ENCODE measurements around the gene NCAM2.

NCAM2 gene

GRCh38 chr21:21029164-21029563 lies 31.0 kb downstream of the NCAM2 start:
- DNase-seq: no peak

GRCh38 chr21:21030311-21030710 lies 32.1 kb downstream of the NCAM2 start:
- no peak for DNase-seq

GRCh38 chr21:21034036-21034435 lies 35.8 kb downstream of the NCAM2 start:
- DNase-seq: no peak

- no peak for DNase-seq
Measured at GRCh38 chr21:21039624-21040170, 41.5 kb downstream of the NCAM2 start.

- no peak for DNase-seq
Measured at GRCh38 chr21:21045518-21045917, 47.3 kb downstream of the NCAM2 start.

- no peak for DNase-seq
Measured at GRCh38 chr21:21046063-21046462, 47.9 kb downstream of the NCAM2 start.

GRCh38 chr21:21051109-21052055 lies 53.2 kb downstream of the NCAM2 start:
- no peak for DNase-seq

- DNase-seq: no peak
Measured at GRCh38 chr21:21052672-21053071, 54.5 kb downstream of the NCAM2 start.

GRCh38 chr21:21057349-21058062 lies 59.3 kb downstream of the NCAM2 start:
- DNase-seq: no peak

GRCh38 chr21:21063828-21064227 lies 65.6 kb downstream of the NCAM2 start:
- no peak for DNase-seq

GRCh38 chr21:21064353-21064752 lies 66.1 kb downstream of the NCAM2 start:
- DNase-seq: no peak

- no peak for DNase-seq
Measured at GRCh38 chr21:21067375-21067774, 69.2 kb downstream of the NCAM2 start.

GRCh38 chr21:21074305-21074704 lies 76.1 kb downstream of the NCAM2 start:
- DNase-seq: no peak

- DNase-seq: no peak
Measured at GRCh38 chr21:21076051-21076450, 77.8 kb downstream of the NCAM2 start.

- no peak for DNase-seq
Measured at GRCh38 chr21:21076491-21076890, 78.3 kb downstream of the NCAM2 start.

GRCh38 chr21:21079646-21080045 lies 81.4 kb downstream of the NCAM2 start:
- DNase-seq: no peak

GRCh38 chr21:21084179-21084578 lies 86.0 kb downstream of the NCAM2 start:
- no peak for DNase-seq

GRCh38 chr21:21085206-21085605 lies 87.0 kb downstream of the NCAM2 start:
- no peak for DNase-seq

- DNase-seq: no peak
Measured at GRCh38 chr21:21096956-21097355, 98.7 kb downstream of the NCAM2 start.

GRCh38 chr21:21097466-21097865 lies 99.3 kb downstream of the NCAM2 start:
- DNase-seq: no peak

- DNase-seq: no peak
Measured at GRCh38 chr21:21101911-21102310, 103.7 kb downstream of the NCAM2 start.

- no peak for DNase-seq
Measured at GRCh38 chr21:21102896-21103295, 104.7 kb downstream of the NCAM2 start.

GRCh38 chr21:21103692-21104091 lies 105.5 kb downstream of the NCAM2 start:
- no peak for DNase-seq

GRCh38 chr21:21109736-21110135 lies 111.5 kb downstream of the NCAM2 start:
- no peak for DNase-seq
